ENCODE measurements around the gene SARS1. TPM values are rescaled to one million over a fixed set of nuclear protein-coding genes. Genes with fewer than 3 reads are reported as not detected.

Gene SARS1
- total and polyA plus RNA-seq, 2 of the 8 experiments (the other 6 are each of a cell fraction or from before 2014, with no cell fraction given) = 83.1 to 146 TPM

DNA sequence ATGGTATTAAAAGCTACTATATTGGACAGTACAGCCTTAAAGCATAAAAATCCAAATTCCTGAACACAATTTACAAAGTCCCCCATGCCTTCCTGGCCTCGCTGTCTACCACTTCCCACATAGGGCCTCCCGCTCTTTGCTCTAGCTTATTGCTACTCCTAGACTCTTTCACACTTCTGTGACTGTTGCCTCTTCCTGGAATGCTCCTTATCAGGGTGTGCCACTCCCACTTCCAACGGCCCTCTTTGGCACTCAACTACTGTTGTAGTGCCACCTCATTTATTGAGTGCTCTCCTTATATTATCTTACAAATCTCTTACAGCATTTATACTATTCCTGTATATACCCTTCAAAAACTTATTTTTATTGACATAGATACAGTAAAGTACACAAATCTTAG, 4.8 kb downstream of the SARS1 start:
- FAIRE-seq = no peak
- no peak overlapping the region for H4K5ac ChIP-seq (ENCODE audit: insufficient read length, low read depth, low read length)
- TF ChIP-seq, protein P1, sequence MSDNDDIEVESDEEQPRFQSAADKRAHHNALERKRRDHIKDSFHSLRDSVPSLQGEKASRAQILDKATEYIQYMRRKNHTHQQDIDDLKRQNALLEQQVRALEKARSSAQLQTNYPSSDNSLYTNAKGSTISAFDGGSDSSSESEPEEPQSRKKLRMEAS (IDR thresholded peaks at IDR 0.05) = no peak
- TF ChIP-seq TAF7 (optimal IDR thresholded peaks at IDR 0.05; ENCODE audit: borderline replicate concordance, low read depth, low read length) (no peak), GABPA (IDR thresholded peaks at IDR 0.05; ENCODE audit: borderline replicate concordance, insufficient read depth, low read length) (no peak), CTBP2 (IDR thresholded peaks at IDR 0.05; ENCODE audit: borderline replicate concordance, insufficient read depth, insufficient read length, low read length) (no peak), KDM4A (IDR thresholded peaks at IDR 0.05; ENCODE audit: low read depth, low read length, severe bottlenecking) (no peak)
- no peak overlapping the region for H2BK5ac ChIP-seq (ENCODE audit: low read depth, low read length)
- no peak overlapping the region for H3K14ac ChIP-seq (ENCODE audit: insufficient read length)
- no peak overlapping the region for H3K56ac ChIP-seq (replicated peaks; ENCODE audit: insufficient read length, low read depth, low read length)
- no peak overlapping the region for H2BK15ac ChIP-seq (ENCODE audit: low read length)
- H3K4me1 ChIP-seq (replicated peaks in 1 of 4; ENCODE audit: control insufficient read depth in 3 of 4, insufficient read depth in 4 of 4, low read length in 3 of 4) = peaks cover 0 to 2% (median under 1%) of the 10 kb centered on the region in 4 experiments; a peak in 2 of 7 replicates
- H3K23ac ChIP-seq (ENCODE audit: insufficient read length) = no peak overlapping the region
- H2BK12ac ChIP-seq (ENCODE audit: low read depth, low read length) = no peak overlapping the region
- 93% methylated on average over 3 of the region's 3 CpGs; no CpG with 5 or more reads in 1 of the 2 experiments for WGBS, 2 experiments (ENCODE audit: extremely low coverage in 1 of 2, insufficient coverage in 1 of 2, insufficient read length in 1 of 2, insufficient replicate concordance in 2 of 2, low coverage in 1 of 2, low lambda C conversion rate in 2 of 2, missing lambda C conversion rate in 1 of 2)
- H2AK5ac ChIP-seq (ENCODE audit: low read depth, low read length) = no peak overlapping the region
- no peak overlapping the region for H4K91ac ChIP-seq (replicated peaks; ENCODE audit: insufficient read length, low read length)
- no peak overlapping the region for H3K4me3 ChIP-seq (ENCODE audit: extremely low read depth in 1 of 4, insufficient read depth in 2 of 4, low read depth in 3 of 4, low read length in 4 of 4)
- no peak for DNase-seq (ENCODE audit: low read depth in 1 of 2, low spot score in 2 of 2)
- POLR2A ChIA-PET (ENCODE audit: partially characterized antibody) = interaction anchor here (1.3 to 1.7 kb wide), 2 partner anchors 20 to 21 kb away, joined by 3 read pairs; no protein-coding TSS in a partner anchor
- no peak overlapping the region for H3K27ac ChIP-seq (ENCODE audit: low read depth, low read length)
- H4K20me1 ChIP-seq (replicated peaks in 1 of 2; ENCODE audit: control insufficient read depth in 1 of 2, insufficient read depth in 2 of 2, low read length in 2 of 2) = peaks cover 0 to 4% of the 10 kb centered on the region in 2 experiments
- H4K8ac ChIP-seq (ENCODE audit: extremely low read depth, insufficient read depth, low read length) = no peak overlapping the region
- H3K4ac ChIP-seq (replicated peaks; ENCODE audit: insufficient read length, low read depth, low read length) = no peak overlapping the region
- H2BK20ac ChIP-seq (ENCODE audit: low read length) = no peak overlapping the region
- no peak overlapping the region for H3K4me2 ChIP-seq (ENCODE audit: insufficient read depth in 1 of 2, low read depth in 2 of 2, low read length in 2 of 2)
- H3K27me3 ChIP-seq (replicated peaks in 1 of 4; ENCODE audit: control insufficient read depth in 3 of 4, extremely low read depth in 1 of 4, insufficient read depth in 3 of 4, low read length in 3 of 4) = no peaks in the 10 kb centered on the region
- H3K23me2 ChIP-seq (ENCODE audit: low read depth, low read length) = peaks cover 10% of the 10 kb centered on the region
- H3K79me1 ChIP-seq (ENCODE audit: low read depth, low read length) = peaks cover 7% of the 10 kb centered on the region
- no peak overlapping the region for H2AFZ ChIP-seq (ENCODE audit: low read length)
- no peak overlapping the region for H3K9ac ChIP-seq (replicated peaks in 1 of 4; ENCODE audit: extremely low read depth in 1 of 4, low read depth in 3 of 4, low read length in 3 of 4)
- H3K9me3 ChIP-seq (ENCODE audit: insufficient read depth in 2 of 2, low read depth in 1 of 2, low read length in 1 of 2) = no peaks in the 10 kb centered on the region
- H3K36me3 ChIP-seq (ENCODE audit: control insufficient read depth in 2 of 4, insufficient read depth in 4 of 4, low read length in 3 of 4) = peaks cover 0 to 15% (median 0%) of the 10 kb centered on the region in 4 experiments; a peak in 1 of 8 replicates
- H2BK120ac ChIP-seq (replicated peaks; ENCODE audit: low read depth, low read length) = no peak overlapping the region
- CTCF ChIA-PET (ENCODE audit: partially characterized antibody) = interaction anchor here (0.8 to 32.0 kb wide), 3 partner anchors 25 to 59 kb away, joined by 3 to 651 read pairs (median 4); partner anchors contain the start of gene CELSR2
- H3K18ac ChIP-seq (ENCODE audit: extremely low read depth, low read length) = no peak overlapping the region
- H3K79me2 ChIP-seq (ENCODE audit: control insufficient read depth in 1 of 2, insufficient read depth in 2 of 2, low read length in 2 of 2) = peaks cover 17 to 86% of the 10 kb centered on the region in 2 experiments
